ENCODE results near the gene SPON1.

SPON1 gene

GRCh38 chr11:13944911-13945425 lies 17.6 kb upstream of the SPON1 start:
- TF ChIP-seq EZH2 (IDR thresholded peaks at IDR 0.05; ENCODE audit: borderline replicate concordance, low read length): no peak
- no peak for TF ChIP-seq CTCF (IDR thresholded peaks at IDR 0.05; ENCODE audit: low read length)
- H3K27ac ChIP-seq (ENCODE audit: low read depth, low read length, poor library complexity, severe bottlenecking): no peak overlapping the region
- H3K9ac ChIP-seq (ENCODE audit: low read length): no peak overlapping the region
- H2AFZ ChIP-seq (ENCODE audit: low read length): no peak overlapping the region
- H3F3A ChIP-seq (ENCODE audit: insufficient read depth, low read length): no peaks in the 10 kb centered on the region
- no peaks in the 10 kb centered on the region for H3K27me3 ChIP-seq (ENCODE audit: insufficient read depth, low read length)
- no peak overlapping the region for H3K4me3 ChIP-seq (ENCODE audit: low read depth, low read length, poor library complexity, severe bottlenecking)
- H3K79me2 ChIP-seq (ENCODE audit: insufficient read depth, low read length): no peaks in the 10 kb centered on the region
- H3K9me2 ChIP-seq (ENCODE audit: low read depth, low read length): no peaks in the 10 kb centered on the region
- H3K9me3 ChIP-seq (ENCODE audit: low read length): no peaks in the 10 kb centered on the region
- H3K36me3 ChIP-seq (ENCODE audit: insufficient read depth, low read length): no peaks in the 10 kb centered on the region
- H3K4me2 ChIP-seq (ENCODE audit: low read length): no peak overlapping the region
- H4K20me1 ChIP-seq (ENCODE audit: insufficient read depth, low read length): no peaks in the 10 kb centered on the region
- no peaks in the 10 kb centered on the region for H3K4me1 ChIP-seq (ENCODE audit: insufficient read depth, low read length, severe bottlenecking)

GRCh38 chr11:13947379-13947778 lies 15.1 kb upstream of the SPON1 start:
- Histone ChIP-seq H2AFZ (ENCODE audit: low read length) (no peak overlapping the region), H3K36me3 (ENCODE audit: insufficient read depth, low read length) (no peaks in the 10 kb centered on the region), H3K9me3 (ENCODE audit: low read length) (no peaks in the 10 kb centered on the region), H3K27me3 (ENCODE audit: insufficient read depth, low read length) (no peaks in the 10 kb centered on the region), H3K4me3 (ENCODE audit: low read depth, low read length, poor library complexity, severe bottlenecking) (no peak overlapping the region), H3F3A (ENCODE audit: insufficient read depth, low read length) (no peaks in the 10 kb centered on the region), H4K20me1 (ENCODE audit: insufficient read depth, low read length) (no peaks in the 10 kb centered on the region), H3K9me2 (ENCODE audit: low read depth, low read length) (no peaks in the 10 kb centered on the region), H3K4me1 (ENCODE audit: insufficient read depth, low read length, severe bottlenecking) (no peaks in the 10 kb centered on the region), H3K4me2 (ENCODE audit: low read length) (no peak overlapping the region), H3K9ac (ENCODE audit: low read length) (no peak overlapping the region), H3K79me2 (ENCODE audit: insufficient read depth, low read length) (no peaks in the 10 kb centered on the region), H3K27ac (ENCODE audit: low read depth, low read length, poor library complexity, severe bottlenecking) (no peak overlapping the region)
- TF ChIP-seq EZH2 (IDR thresholded peaks at IDR 0.05; ENCODE audit: borderline replicate concordance, low read length): no peak
- TF ChIP-seq CTCF (IDR thresholded peaks at IDR 0.05; ENCODE audit: low read length): no peak

- Histone ChIP-seq H3F3A (ENCODE audit: insufficient read depth, low read length) (no peaks in the 10 kb centered on the region), H3K36me3 (ENCODE audit: insufficient read depth, low read length) (no peaks in the 10 kb centered on the region), H3K27ac (ENCODE audit: low read depth, low read length, poor library complexity, severe bottlenecking) (no peak overlapping the region), H3K9ac (ENCODE audit: low read length) (no peak overlapping the region), H3K27me3 (ENCODE audit: insufficient read depth, low read length) (no peaks in the 10 kb centered on the region), H3K4me3 (ENCODE audit: low read depth, low read length, poor library complexity, severe bottlenecking) (no peak overlapping the region), H3K4me2 (ENCODE audit: low read length) (no peak overlapping the region), H3K79me2 (ENCODE audit: insufficient read depth, low read length) (no peaks in the 10 kb centered on the region), H3K9me3 (ENCODE audit: low read length) (no peaks in the 10 kb centered on the region), H2AFZ (ENCODE audit: low read length) (no peak overlapping the region), H4K20me1 (ENCODE audit: insufficient read depth, low read length) (no peaks in the 10 kb centered on the region), H3K4me1 (ENCODE audit: insufficient read depth, low read length, severe bottlenecking) (no peaks in the 10 kb centered on the region), H3K9me2 (ENCODE audit: low read depth, low read length) (no peaks in the 10 kb centered on the region)
- TF ChIP-seq EZH2 (IDR thresholded peaks at IDR 0.05; ENCODE audit: borderline replicate concordance, low read length) (no peak), CTCF (IDR thresholded peaks at IDR 0.05; ENCODE audit: low read length) (no peak)
Measured at GRCh38 chr11:13949876-13950275, 12.6 kb upstream of the SPON1 start.

Data from OCI-LY1 (cell line).